HEK293 (cell line): Measurements from ENCODE around the gene GUSB.

ENCODE experiments used
- GLI4 ChIP-seq: fragments of 450-650 bp; formaldehyde crosslinking; IDR thresholded peaks from 2 replicates; pipeline ENCODE4 v1.5.1; 2016; ENCODE audit warnings: missing biosample characterization, missing genetic modification characterization
- KLF1 ChIP-seq: fragments of 450-650 bp; formaldehyde crosslinking; IDR thresholded peaks from 2 replicates; pipeline ENCODE4 v1.5.1; 2016; ENCODE audit warnings: missing biosample characterization, missing genetic modification characterization
- ZBTB8A ChIP-seq: fragments of 450-650 bp; formaldehyde crosslinking; IDR thresholded peaks from 2 replicates; pipeline ENCODE4 v1.5.1; 2016; ENCODE audit warnings: missing biosample characterization, missing genetic modification characterization
- ZEB2 ChIP-seq: fragments of 450-650 bp; formaldehyde crosslinking; IDR thresholded peaks from 2 replicates; pipeline ENCODE4 v1.5.1; 2016; ENCODE audit warnings: missing biosample characterization, missing genetic modification characterization
- ZFP37 ChIP-seq: fragments of 450-650 bp; formaldehyde crosslinking; IDR thresholded peaks from 2 replicates; pipeline ENCODE4 v1.5.1; 2016; ENCODE audit warnings: missing biosample characterization, missing genetic modification characterization
- ZFP69B ChIP-seq: fragments of 450-650 bp; formaldehyde crosslinking; IDR thresholded peaks from 2 replicates; pipeline ENCODE4 v1.5.1; 2016; ENCODE audit warnings: missing biosample characterization, missing genetic modification characterization
- ZNF518A ChIP-seq: fragments of 450-650 bp; formaldehyde crosslinking; conservative IDR thresholded peaks from 2 replicates; pipeline ENCODE4 v1.5.1; 2016; ENCODE audit warnings: low read depth, missing biosample characterization, missing genetic modification characterization
- ZNF530 ChIP-seq: fragments of 450-650 bp; formaldehyde crosslinking; IDR thresholded peaks from 2 replicates; pipeline ENCODE4 v1.5.1; 2016; ENCODE audit warnings: low read depth, missing biosample characterization, missing genetic modification characterization
- ZNF623 ChIP-seq: fragments of 450-650 bp; formaldehyde crosslinking; IDR thresholded peaks from 2 replicates; pipeline ENCODE4 v1.5.1; 2016; ENCODE audit warnings: missing biosample characterization, missing genetic modification characterization
- ZNF785 ChIP-seq: fragments of 450-650 bp; formaldehyde crosslinking; IDR thresholded peaks from 2 replicates; pipeline ENCODE4 v1.5.1; 2016; ENCODE audit warnings: missing biosample characterization, missing genetic modification characterization
- ZNF830 ChIP-seq: fragments of 450-650 bp; IDR thresholded peaks from 2 replicates; pipeline ENCODE4 v1.5.0; 2018; ENCODE audit warnings: missing biosample characterization, missing genetic modification characterization, low read depth, mild to moderate bottlenecking, moderate library complexity
- ZSCAN30 ChIP-seq: fragments of 450-650 bp; IDR thresholded peaks from 2 replicates; pipeline ENCODE4 v1.5.1; 2018; ENCODE audit warnings: missing biosample characterization, mild to moderate bottlenecking, missing genetic modification characterization, moderate library complexity
- TF ChIP-seq, protein P1 (sequence below): fragments of 450-650 bp; formaldehyde crosslinking; IDR thresholded peaks from 2 replicates; pipeline ENCODE4 v1.5.1; 2016; ENCODE audit warnings: missing biosample characterization, missing genetic modification characterization

- TF ChIP-seq ZBTB8A (tag by site-specific recombination), result no peak
- TF ChIP-seq ZSCAN30 (tag by site-specific recombination), result no peak
- no peak for TF ChIP-seq ZFP69B (tag by site-specific recombination)
- TF ChIP-seq ZNF623 (tag by site-specific recombination), result no peak
- no peak for TF ChIP-seq ZNF785 (tag by site-specific recombination)
- no peak for TF ChIP-seq ZNF530 (tag by site-specific recombination)
- TF ChIP-seq, protein P1, sequence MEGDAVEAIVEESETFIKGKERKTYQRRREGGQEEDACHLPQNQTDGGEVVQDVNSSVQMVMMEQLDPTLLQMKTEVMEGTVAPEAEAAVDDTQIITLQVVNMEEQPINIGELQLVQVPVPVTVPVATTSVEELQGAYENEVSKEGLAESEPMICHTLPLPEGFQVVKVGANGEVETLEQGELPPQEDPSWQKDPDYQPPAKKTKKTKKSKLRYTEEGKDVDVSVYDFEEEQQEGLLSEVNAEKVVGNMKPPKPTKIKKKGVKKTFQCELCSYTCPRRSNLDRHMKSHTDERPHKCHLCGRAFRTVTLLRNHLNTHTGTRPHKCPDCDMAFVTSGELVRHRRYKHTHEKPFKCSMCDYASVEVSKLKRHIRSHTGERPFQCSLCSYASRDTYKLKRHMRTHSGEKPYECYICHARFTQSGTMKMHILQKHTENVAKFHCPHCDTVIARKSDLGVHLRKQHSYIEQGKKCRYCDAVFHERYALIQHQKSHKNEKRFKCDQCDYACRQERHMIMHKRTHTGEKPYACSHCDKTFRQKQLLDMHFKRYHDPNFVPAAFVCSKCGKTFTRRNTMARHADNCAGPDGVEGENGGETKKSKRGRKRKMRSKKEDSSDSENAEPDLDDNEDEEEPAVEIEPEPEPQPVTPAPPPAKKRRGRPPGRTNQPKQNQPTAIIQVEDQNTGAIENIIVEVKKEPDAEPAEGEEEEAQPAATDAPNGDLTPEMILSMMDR (tag by site-specific recombination), result no peak
- TF ChIP-seq ZNF830 (tag by site-specific recombination), result no peak
- no peak for TF ChIP-seq KLF1 (tag by site-specific recombination)
- TF ChIP-seq ZEB2, result no peak
- TF ChIP-seq GLI4, result no peak
- no peak for TF ChIP-seq ZNF518A (tag by site-specific recombination)
- TF ChIP-seq ZFP37 (tag by site-specific recombination), result no peak
Measured at GRCh38 chr7:65975814-65976445, 6.1 kb downstream of the GUSB start.
